ENCODE results near the gene CCR6.

The CCR6 gene

DNA sequence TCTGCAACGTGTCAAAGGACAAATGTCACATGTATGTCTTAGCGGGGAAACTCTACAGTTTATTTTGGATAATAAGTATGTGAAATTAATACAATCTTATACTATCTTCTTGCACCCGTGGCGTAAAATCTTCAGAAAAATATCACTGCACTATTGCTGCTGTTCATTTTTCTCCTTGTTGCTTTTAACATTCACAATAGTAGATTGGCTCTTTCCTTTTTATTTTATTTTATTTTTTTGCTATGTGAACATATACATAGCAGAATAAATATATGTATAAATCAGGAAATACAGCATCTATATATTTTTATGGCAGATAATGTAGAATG is 19.5 kb downstream of the CCR6 start:
- H3K4me3 Mint-ChIP-seq: no peak overlapping the region
- H3K27me3 Mint-ChIP-seq: peaks cover 12% of the 10 kb centered on the region
- H3K4me1 Mint-ChIP-seq: peaks cover 5% of the 10 kb centered on the region
- peaks cover 2% of the 10 kb centered on the region for H3K36me3 Mint-ChIP-seq (ENCODE audit: insufficient read depth)
- no peak for ATAC-seq (replicated peaks; ENCODE audit: extremely low read depth, poor library complexity, severe bottlenecking)
- H3K27ac Mint-ChIP-seq (ENCODE audit: low read depth): no peak overlapping the region
- no peaks in the 10 kb centered on the region for H3K9me3 Mint-ChIP-seq
- DNase-seq (ENCODE audit: low spot score in 2 of 2): no peak

GRCh38 chr6:167143041-167143440 is 20.1 kb downstream of the CCR6 start:
- ATAC-seq (replicated peaks; ENCODE audit: extremely low read depth, poor library complexity, severe bottlenecking): no peak

GRCh38 chr6:167145461-167145860 is 22.6 kb downstream of the CCR6 start:
- no peak overlapping the region for H3K27ac Mint-ChIP-seq (ENCODE audit: low read depth)
- DNase-seq (ENCODE audit: low spot score in 2 of 2) (no peak), ATAC-seq (replicated peaks; ENCODE audit: extremely low read depth, poor library complexity, severe bottlenecking) (no peak)
- peaks cover 3% of the 10 kb centered on the region for H3K4me1 Mint-ChIP-seq
- no peaks in the 10 kb centered on the region for H3K36me3 Mint-ChIP-seq (ENCODE audit: insufficient read depth)
- no peaks in the 10 kb centered on the region for H3K9me3 Mint-ChIP-seq
- peaks cover 12% of the 10 kb centered on the region for H3K27me3 Mint-ChIP-seq
- H3K4me3 Mint-ChIP-seq: no peak overlapping the region

More at GRCh38 chr6:167143041-167143440, 20.1 kb downstream of the CCR6 start:
- Mint-ChIP-seq H3K4me3 (no peak overlapping the region), H3K4me1 (peaks cover 5% of the 10 kb centered on the region), H3K27me3 (peaks cover 12% of the 10 kb centered on the region), H3K27ac (ENCODE audit: low read depth) (no peak overlapping the region), H3K36me3 (ENCODE audit: insufficient read depth) (peaks cover 2% of the 10 kb centered on the region), H3K9me3 (no peaks in the 10 kb centered on the region)
- DNase-seq (ENCODE audit: low spot score in 2 of 2): no peak

- H3K36me3 Mint-ChIP-seq (ENCODE audit: insufficient read depth): no peaks in the 10 kb centered on the region
- ATAC-seq (replicated peaks; ENCODE audit: extremely low read depth, poor library complexity, severe bottlenecking) (no peak), DNase-seq (ENCODE audit: low spot score in 2 of 2) (no peak)
- H3K4me3 Mint-ChIP-seq: no peak overlapping the region
- H3K27me3 Mint-ChIP-seq: peaks cover 12% of the 10 kb centered on the region
- H3K4me1 Mint-ChIP-seq: peaks cover 2% of the 10 kb centered on the region
- H3K27ac Mint-ChIP-seq (ENCODE audit: low read depth): no peak overlapping the region
- H3K9me3 Mint-ChIP-seq: no peaks in the 10 kb centered on the region
Observed at GRCh38 chr6:167146135-167146534, 23.2 kb downstream of the CCR6 start.

DNA sequence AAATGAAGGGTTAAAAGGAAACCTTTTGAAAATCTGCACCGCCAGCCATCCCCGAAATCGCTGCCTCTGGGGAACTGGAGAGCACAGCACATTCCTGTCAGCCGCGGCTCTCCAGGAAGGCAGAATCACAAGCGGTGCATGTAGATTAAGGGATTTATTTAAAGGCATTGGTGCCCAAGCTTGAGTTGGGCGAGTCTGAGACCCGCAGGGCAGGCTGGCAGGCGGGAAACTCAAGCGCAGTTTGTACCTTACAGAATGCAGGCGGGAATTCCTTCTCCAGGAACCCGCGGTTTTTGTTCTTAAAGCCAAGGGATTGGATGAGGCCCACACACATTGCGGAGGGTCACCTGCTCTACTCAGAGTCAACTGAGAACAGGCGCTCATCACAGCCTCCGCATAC is 24.1 kb downstream of the CCR6 start:
- H3K27me3 Mint-ChIP-seq: peaks cover 12% of the 10 kb centered on the region
- H3K36me3 Mint-ChIP-seq (ENCODE audit: insufficient read depth): no peaks in the 10 kb centered on the region
- no peak overlapping the region for H3K27ac Mint-ChIP-seq (ENCODE audit: low read depth)
- ATAC-seq (replicated peaks; ENCODE audit: extremely low read depth, poor library complexity, severe bottlenecking) (no peak), DNase-seq (ENCODE audit: low spot score in 2 of 2) (no peak)
- H3K4me1 Mint-ChIP-seq: peaks cover 10% of the 10 kb centered on the region
- no peaks in the 10 kb centered on the region for H3K9me3 Mint-ChIP-seq
- no peak overlapping the region for H3K4me3 Mint-ChIP-seq

DNA sequence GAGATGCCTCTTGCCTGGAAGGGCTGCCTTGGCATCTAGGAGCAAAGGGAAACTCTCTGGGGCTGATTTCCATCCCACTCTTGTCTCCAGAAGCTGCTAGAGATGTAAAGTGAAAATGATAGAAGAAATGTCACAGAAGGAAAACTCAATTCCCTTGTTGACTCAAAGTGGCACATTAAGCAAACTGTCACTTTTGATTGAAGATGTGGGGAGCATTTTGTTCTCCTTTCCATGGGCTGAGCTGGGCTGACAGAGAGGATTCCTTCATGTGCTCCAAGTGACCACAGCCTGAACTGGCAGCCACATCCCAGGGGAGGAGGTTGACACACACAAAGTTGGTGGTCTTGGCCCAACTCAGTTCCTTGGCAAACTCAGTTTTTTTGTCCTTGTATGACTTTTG is 25.1 kb downstream of the CCR6 start:
- Mint-ChIP-seq H3K27me3 (peaks cover 12% of the 10 kb centered on the region), H3K4me3 (no peak overlapping the region), H3K9me3 (no peaks in the 10 kb centered on the region), H3K4me1 (peaks cover 19% of the 10 kb centered on the region), H3K36me3 (ENCODE audit: insufficient read depth) (no peaks in the 10 kb centered on the region), H3K27ac (ENCODE audit: low read depth) (no peak overlapping the region)
- no peak for DNase-seq (ENCODE audit: low spot score in 2 of 2)
- ATAC-seq (replicated peaks; ENCODE audit: extremely low read depth, poor library complexity, severe bottlenecking): no peak

DNA sequence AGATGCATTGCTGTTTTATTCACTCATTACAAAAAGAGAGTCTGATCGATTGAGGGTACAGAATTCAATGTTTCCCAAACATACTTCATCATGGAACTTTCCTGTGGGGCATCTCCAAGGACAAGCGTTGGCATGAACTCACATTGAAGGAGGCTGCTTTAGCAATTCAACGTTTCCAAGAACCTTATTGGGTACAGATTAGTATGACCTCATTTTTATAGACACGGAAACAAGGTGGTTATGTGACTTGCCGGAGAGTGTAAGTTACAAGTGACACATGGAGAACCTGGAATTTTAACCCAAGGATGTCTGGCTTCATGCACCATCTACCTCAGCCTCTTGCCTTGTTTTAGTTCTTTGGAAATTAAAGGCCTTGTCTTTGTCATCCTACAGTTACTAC is 26.1 kb downstream of the CCR6 start:
- H3K27ac Mint-ChIP-seq (ENCODE audit: low read depth): no peak overlapping the region
- peaks cover 29% of the 10 kb centered on the region for H3K4me1 Mint-ChIP-seq
- no peaks in the 10 kb centered on the region for H3K9me3 Mint-ChIP-seq
- H3K27me3 Mint-ChIP-seq: peaks cover 12% of the 10 kb centered on the region
- no peaks in the 10 kb centered on the region for H3K36me3 Mint-ChIP-seq (ENCODE audit: insufficient read depth)
- DNase-seq (ENCODE audit: low spot score in 2 of 2) (no peak), ATAC-seq (replicated peaks; ENCODE audit: extremely low read depth, poor library complexity, severe bottlenecking) (no peak)
- H3K4me3 Mint-ChIP-seq: no peak overlapping the region

GRCh38 chr6:167150941-167151549 is 28.1 kb downstream of the CCR6 start:
- DNase-seq (ENCODE audit: low spot score in 2 of 2) (no peak), ATAC-seq (replicated peaks; ENCODE audit: extremely low read depth, poor library complexity, severe bottlenecking) (no peak)
- Mint-ChIP-seq H3K27ac (ENCODE audit: low read depth) (no peak overlapping the region), H3K4me1 (peaks cover 29% of the 10 kb centered on the region), H3K27me3 (no peaks in the 10 kb centered on the region), H3K36me3 (ENCODE audit: insufficient read depth) (no peaks in the 10 kb centered on the region), H3K4me3 (peak overlapping the region; percentile 36), H3K9me3 (no peaks in the 10 kb centered on the region)

DNA sequence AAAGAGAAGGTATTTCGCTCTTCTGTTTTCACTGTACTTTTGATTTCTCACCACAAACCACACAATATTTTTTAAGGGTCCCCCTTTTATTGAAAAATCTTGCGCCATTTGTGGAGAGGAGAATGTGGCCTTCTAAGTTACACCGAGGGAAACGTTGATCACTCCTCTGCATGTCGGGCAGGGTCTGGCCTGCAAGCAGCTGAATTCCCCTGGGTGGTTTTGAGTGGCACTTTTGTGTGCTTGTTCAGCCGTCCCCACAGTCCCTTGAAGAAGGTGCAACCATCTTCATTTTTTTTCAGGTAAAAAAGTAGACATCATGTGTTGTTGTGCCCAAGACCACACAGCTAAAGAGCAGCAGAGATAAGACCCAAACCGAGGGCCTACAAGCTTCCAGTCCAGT is 28.8 kb downstream of the CCR6 start:
- Mint-ChIP-seq H3K27ac (ENCODE audit: low read depth) (no peak overlapping the region), H3K9me3 (no peaks in the 10 kb centered on the region), H3K4me1 (peaks cover 29% of the 10 kb centered on the region), H3K36me3 (ENCODE audit: insufficient read depth) (no peaks in the 10 kb centered on the region), H3K4me3 (peak overlapping the region; percentile 36), H3K27me3 (no peaks in the 10 kb centered on the region)
- ATAC-seq (replicated peaks; ENCODE audit: extremely low read depth, poor library complexity, severe bottlenecking): no peak
- DNase-seq (ENCODE audit: low spot score in 2 of 2): no peak

DNA sequence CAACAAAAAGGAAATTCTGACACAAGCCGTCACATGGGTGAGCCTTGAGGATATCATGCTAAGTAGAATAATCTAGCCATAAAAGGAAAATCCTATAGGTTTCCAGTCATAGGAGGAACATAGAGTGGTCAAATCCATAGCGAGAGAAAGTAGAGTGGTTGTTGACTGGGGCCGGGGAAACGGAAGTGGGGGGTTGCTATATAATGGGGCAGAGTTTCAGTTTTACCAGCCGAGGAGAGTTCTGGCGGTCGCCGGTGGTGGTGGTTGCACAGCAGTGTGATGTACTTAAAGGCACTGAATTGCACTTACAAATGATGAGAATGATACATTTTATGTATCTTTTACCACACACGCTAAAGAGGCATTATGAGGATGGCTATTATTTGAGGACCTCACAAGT is 30.0 kb downstream of the CCR6 start:
- no peak for DNase-seq (ENCODE audit: low spot score in 2 of 2)
- peak; percentile 82 for ATAC-seq (replicated peaks; ENCODE audit: extremely low read depth, poor library complexity, severe bottlenecking)
- Mint-ChIP-seq H3K4me1 (peaks cover 29% of the 10 kb centered on the region), H3K27ac (ENCODE audit: low read depth) (peak overlapping the region; percentile 77), H3K27me3 (no peaks in the 10 kb centered on the region), H3K36me3 (ENCODE audit: insufficient read depth) (no peaks in the 10 kb centered on the region), H3K4me3 (peak overlapping the region; percentile 75), H3K9me3 (no peaks in the 10 kb centered on the region)

DNA sequence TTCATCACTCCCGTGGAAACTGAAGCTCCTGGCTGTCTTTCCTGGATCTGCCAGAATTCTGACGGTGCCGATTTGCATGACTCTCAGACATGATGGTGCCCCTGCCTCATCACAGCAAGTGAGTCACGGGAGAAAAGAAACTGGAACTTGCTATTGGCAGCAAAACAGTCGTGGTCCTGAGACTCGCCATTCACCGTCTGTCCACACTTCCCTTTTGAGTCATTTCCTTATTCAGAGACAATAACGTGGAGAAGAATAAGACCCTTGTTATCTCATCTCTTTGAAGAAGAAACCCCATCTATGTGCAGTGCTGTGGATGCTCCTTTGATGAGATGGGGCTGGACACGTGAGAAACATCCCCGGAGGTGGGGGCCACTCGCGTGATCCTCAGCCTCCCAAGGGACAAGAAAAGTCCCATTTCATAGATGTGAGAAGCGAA is 30.6 kb downstream of the CCR6 start:
- H3K36me3 Mint-ChIP-seq (ENCODE audit: insufficient read depth): no peaks in the 10 kb centered on the region
- peak; percentile 48 for ATAC-seq (replicated peaks; ENCODE audit: extremely low read depth, poor library complexity, severe bottlenecking)

GRCh38 chr6:167154291-167154690 is 31.4 kb downstream of the CCR6 start:
- H3K9me3 Mint-ChIP-seq: no peaks in the 10 kb centered on the region
- H3K36me3 Mint-ChIP-seq (ENCODE audit: insufficient read depth): no peaks in the 10 kb centered on the region
- peak overlapping the region; percentile 75 for H3K4me3 Mint-ChIP-seq
- no peak for DNase-seq (ENCODE audit: low spot score in 2 of 2)
- H3K27me3 Mint-ChIP-seq: no peaks in the 10 kb centered on the region
- peaks cover 29% of the 10 kb centered on the region for H3K4me1 Mint-ChIP-seq
- ATAC-seq (replicated peaks; ENCODE audit: extremely low read depth, poor library complexity, severe bottlenecking): no peak
- peak overlapping the region; percentile 77 for H3K27ac Mint-ChIP-seq (ENCODE audit: low read depth)

More for the DNA sequence above, 30.6 kb downstream of the CCR6 start:
- H3K4me3 Mint-ChIP-seq: peak overlapping the region; percentile 75
- no peaks in the 10 kb centered on the region for H3K27me3 Mint-ChIP-seq
- no peaks in the 10 kb centered on the region for H3K9me3 Mint-ChIP-seq
- peak overlapping the region; percentile 77 for H3K27ac Mint-ChIP-seq (ENCODE audit: low read depth)
- DNase-seq (ENCODE audit: low spot score in 2 of 2): no peak
- H3K4me1 Mint-ChIP-seq: peaks cover 29% of the 10 kb centered on the region

GRCh38 chr6:167154895-167155294 is 32.0 kb downstream of the CCR6 start:
- H3K9me3 Mint-ChIP-seq: no peaks in the 10 kb centered on the region
- no peaks in the 10 kb centered on the region for H3K27me3 Mint-ChIP-seq
- DNase-seq (ENCODE audit: low spot score in 2 of 2) (no peak), ATAC-seq (replicated peaks; ENCODE audit: extremely low read depth, poor library complexity, severe bottlenecking) (no peak)
- no peaks in the 10 kb centered on the region for H3K36me3 Mint-ChIP-seq (ENCODE audit: insufficient read depth)
- no peak overlapping the region for H3K27ac Mint-ChIP-seq (ENCODE audit: low read depth)
- H3K4me1 Mint-ChIP-seq: peaks cover 29% of the 10 kb centered on the region
- no peak overlapping the region for H3K4me3 Mint-ChIP-seq

All from central memory CD8-positive, alpha-beta T cell (primary cell).